ENCODE data around the gene VPS37D. TPM values are rescaled to one million over a fixed set of nuclear protein-coding genes. Genes with fewer than 3 reads are reported as not detected.

Gene VPS37D
- total and polyA plus RNA-seq, 2 experiments from 2014 or later = 14.6 to 32.0 TPM

DNA sequence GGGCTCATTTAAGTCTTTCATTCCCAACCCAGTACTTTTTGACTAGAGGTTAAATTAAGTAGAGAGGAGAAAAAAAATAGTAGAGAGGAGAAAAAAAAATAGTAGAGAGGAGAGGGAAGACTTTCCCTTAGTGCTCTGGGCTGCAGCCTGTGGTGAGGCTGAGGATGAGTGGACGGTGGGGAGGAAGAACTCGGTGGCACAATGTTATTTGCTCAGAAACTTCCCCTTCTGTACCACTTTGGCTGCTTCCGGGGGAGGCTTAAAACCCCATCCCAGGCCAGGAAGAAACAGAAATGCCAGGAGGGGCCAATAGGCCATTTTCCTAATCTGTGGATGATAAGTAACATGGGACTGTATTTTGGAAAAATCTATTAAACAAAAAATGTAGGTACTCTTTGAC is 28.7 kb upstream of the VPS37D start:
- Histone ChIP-seq H3K9me3 (ENCODE audit: low read depth) (no peaks in the 10 kb centered on the region), H3K36me3 (no peaks in the 10 kb centered on the region), H3K27me3 (no peaks in the 10 kb centered on the region), H3K4me1 (ENCODE audit: low read depth) (no peaks in the 10 kb centered on the region), H3K4me3 (no peak overlapping the region), H3K27ac (no peak overlapping the region)
- no peak for DNase-seq (ENCODE audit: low read depth in 1 of 2, low spot score in 1 of 2)
- TF ChIP-seq, protein P1, sequence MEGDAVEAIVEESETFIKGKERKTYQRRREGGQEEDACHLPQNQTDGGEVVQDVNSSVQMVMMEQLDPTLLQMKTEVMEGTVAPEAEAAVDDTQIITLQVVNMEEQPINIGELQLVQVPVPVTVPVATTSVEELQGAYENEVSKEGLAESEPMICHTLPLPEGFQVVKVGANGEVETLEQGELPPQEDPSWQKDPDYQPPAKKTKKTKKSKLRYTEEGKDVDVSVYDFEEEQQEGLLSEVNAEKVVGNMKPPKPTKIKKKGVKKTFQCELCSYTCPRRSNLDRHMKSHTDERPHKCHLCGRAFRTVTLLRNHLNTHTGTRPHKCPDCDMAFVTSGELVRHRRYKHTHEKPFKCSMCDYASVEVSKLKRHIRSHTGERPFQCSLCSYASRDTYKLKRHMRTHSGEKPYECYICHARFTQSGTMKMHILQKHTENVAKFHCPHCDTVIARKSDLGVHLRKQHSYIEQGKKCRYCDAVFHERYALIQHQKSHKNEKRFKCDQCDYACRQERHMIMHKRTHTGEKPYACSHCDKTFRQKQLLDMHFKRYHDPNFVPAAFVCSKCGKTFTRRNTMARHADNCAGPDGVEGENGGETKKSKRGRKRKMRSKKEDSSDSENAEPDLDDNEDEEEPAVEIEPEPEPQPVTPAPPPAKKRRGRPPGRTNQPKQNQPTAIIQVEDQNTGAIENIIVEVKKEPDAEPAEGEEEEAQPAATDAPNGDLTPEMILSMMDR (IDR thresholded peaks at IDR 0.05; ENCODE audit: low read depth, low read length) = no peak

DNA sequence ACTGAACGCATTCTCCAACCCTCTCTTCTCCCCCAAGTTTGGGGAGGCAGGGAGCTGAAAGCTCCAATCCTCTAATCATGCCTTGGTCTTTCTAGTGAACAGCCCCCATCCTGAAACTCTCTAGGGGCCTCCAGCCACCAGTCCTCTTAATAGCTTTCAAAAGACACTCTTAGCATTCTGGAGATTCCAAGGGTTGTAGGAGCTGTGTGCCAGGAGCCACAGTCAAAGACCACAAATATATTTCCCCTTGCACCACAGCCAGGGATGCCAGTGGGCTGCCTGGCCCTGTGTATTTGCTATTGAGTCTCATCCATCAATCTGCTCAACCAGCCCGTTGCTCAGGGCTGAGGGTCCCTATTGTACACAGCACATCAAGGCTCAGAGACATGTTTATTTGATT is 24.8 kb upstream of the VPS37D start:
- no peak overlapping the region for H3K4me3 ChIP-seq
- DNase-seq (ENCODE audit: low read depth in 1 of 2, low spot score in 1 of 2) = no peak

DNA sequence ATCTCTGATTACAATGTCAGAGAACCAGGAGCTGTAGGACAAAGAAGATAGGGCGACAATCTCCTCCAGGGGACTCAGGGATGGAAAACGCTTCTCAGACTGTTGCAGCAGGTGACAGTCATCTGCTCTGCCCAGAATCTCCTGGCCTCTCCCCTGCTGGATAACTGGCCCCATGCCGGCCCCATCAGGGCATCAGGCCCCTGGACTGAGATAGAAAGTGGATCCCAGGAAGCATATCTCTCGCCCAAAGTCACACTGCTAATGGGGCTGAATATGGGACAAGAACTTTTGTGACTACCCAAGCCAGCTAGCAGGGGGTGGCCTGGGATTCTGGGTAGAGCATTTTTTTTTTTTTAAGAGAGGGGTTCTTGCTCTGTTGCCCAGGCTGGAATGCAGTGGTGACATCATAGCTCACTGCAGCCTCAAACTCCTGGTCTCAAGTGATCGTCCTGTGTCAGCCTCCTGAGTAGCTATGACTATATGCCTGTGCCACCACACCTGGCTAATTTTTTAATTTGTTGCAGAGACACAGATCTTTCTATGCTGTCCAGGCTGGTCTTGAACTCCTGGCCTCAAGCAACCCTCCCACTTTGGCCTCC is 22.8 kb upstream of the VPS37D start:
- H3K27me3 ChIP-seq = peaks cover 53% of the 10 kb centered on the region
- no peak overlapping the region for H3K27ac ChIP-seq

More for the DNA sequence above, 24.8 kb upstream of the VPS37D start:
- Histone ChIP-seq H3K27me3 (peaks cover 33% of the 10 kb centered on the region), H3K9me3 (ENCODE audit: low read depth) (no peaks in the 10 kb centered on the region), H3K36me3 (no peaks in the 10 kb centered on the region), H3K27ac (no peak overlapping the region), H3K4me1 (ENCODE audit: low read depth) (no peaks in the 10 kb centered on the region)
- TF ChIP-seq, protein P1 (IDR thresholded peaks at IDR 0.05; ENCODE audit: low read depth, low read length) = no peak

DNA sequence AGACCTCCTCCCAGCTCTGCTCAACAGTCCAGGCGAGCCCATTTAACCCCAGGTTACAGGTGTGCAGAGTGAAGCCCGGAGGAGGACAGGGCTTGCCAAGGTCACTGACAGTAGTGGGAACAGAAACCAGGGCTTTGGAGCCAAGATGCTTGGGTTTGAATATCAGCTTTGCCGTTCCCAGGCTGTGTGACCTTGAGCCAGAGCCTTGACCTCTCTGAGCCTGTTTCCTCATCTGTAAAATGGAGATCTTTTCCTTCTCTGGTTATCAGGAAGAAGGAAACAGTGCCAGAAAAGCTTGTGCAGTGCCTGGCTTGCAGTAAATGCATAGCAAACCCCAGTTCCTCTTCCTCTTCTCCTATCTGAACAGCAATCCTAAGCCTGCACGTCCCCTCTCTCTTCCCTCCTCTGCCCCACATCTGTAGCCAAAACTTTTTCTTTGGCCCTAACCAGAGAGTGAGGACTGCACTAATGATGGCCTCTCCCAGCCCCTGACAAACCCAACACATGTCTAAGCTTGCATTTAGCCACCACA is 21.9 kb upstream of the VPS37D start:
- Histone ChIP-seq H3K36me3 (no peaks in the 10 kb centered on the region), H3K4me3 (no peak overlapping the region), H3K27me3 (peaks cover 62% of the 10 kb centered on the region), H3K9me3 (ENCODE audit: low read depth) (no peaks in the 10 kb centered on the region), H3K4me1 (ENCODE audit: low read depth) (no peaks in the 10 kb centered on the region), H3K27ac (no peak overlapping the region)
- TF ChIP-seq, protein P1 (IDR thresholded peaks at IDR 0.05; ENCODE audit: low read depth, low read length) = no peak
- no peak for DNase-seq (ENCODE audit: low read depth in 1 of 2, low spot score in 1 of 2)

More for the DNA sequence above, 22.8 kb upstream of the VPS37D start:
- Histone ChIP-seq H3K4me1 (ENCODE audit: low read depth) (no peaks in the 10 kb centered on the region), H3K36me3 (no peaks in the 10 kb centered on the region), H3K9me3 (ENCODE audit: low read depth) (no peaks in the 10 kb centered on the region), H3K4me3 (no peak overlapping the region)
- TF ChIP-seq, protein P1 (IDR thresholded peaks at IDR 0.05; ENCODE audit: low read depth, low read length) = no peak
- no peak for DNase-seq (ENCODE audit: low read depth in 1 of 2, low spot score in 1 of 2)

DNA sequence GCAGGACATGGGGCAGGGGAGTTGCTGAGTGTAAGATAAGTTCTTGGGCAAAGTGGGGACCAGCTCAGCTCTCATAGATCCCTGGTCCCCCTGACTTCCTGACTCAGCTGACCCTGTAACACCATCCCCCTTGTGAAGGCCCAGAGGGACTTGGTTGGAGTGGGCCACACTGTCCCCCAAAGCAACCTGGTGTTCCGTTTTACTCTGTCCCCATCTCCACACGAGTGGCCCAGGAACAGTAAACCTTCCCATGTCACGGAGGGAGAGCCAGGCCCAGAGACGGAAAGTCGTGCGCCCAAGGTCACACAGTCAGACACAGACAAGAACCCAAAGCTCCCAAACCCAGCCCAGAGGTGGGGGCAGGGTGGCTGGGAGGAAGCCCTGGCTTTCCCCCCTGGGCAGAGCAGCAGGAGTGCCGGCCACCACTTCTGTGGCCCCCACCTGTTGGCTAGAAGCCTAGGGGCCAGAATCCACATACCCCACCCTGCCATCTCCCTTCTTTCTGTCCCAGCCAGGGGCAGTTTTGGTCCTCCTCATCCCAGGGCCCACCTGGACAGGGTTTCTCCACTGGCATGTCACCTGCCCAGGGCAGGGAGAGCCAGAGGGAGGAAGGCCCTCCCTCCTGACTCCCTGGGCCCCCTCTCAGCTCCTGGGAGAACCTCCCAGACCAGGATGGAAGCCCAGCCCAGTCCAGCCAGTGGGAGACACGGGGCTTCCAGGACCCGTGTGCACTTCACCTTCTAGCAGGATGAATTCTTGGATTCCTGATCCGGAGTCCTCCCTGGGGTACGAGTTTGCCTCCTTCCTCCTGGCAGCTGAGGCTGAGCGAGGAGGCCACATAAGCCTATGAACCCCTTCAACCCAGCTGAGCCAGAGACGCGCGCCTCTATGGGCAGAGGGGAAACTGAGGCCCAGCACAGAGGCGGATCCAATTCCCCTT is 20.6 kb upstream of the VPS37D start:
- TF ChIP-seq, protein P1 (IDR thresholded peaks at IDR 0.05; ENCODE audit: low read depth, low read length) = no peak
- H3K27me3 ChIP-seq = peaks cover 72% of the 10 kb centered on the region
- H3K9me3 ChIP-seq (ENCODE audit: low read depth) = no peaks in the 10 kb centered on the region
- no peak overlapping the region for H3K27ac ChIP-seq
- H3K4me1 ChIP-seq (ENCODE audit: low read depth) = no peaks in the 10 kb centered on the region
- no peak overlapping the region for H3K4me3 ChIP-seq
- H3K36me3 ChIP-seq = no peaks in the 10 kb centered on the region
- DNase-seq (ENCODE audit: low read depth in 1 of 2, low spot score in 1 of 2) = no peak
